ENCODE measurements around the gene TSPAN18. TPM values are rescaled to one million over a fixed set of nuclear protein-coding genes. Genes with fewer than 3 reads are reported as not detected.
A peak's percentile ranks its signal among the peaks of the same experiment; 100 is the strongest.

Gene TSPAN18
- total RNA-seq, 1 donor from 2014 or later: 46.4 TPM

- no peak overlapping the region for H3K4me3 ChIP-seq
- H3K36me3 ChIP-seq: peaks cover 14% of the 10 kb centered on the region
- H3K27ac ChIP-seq: no peak overlapping the region
Observed at GRCh38 chr11:44941259-44942021, 214.7 kb downstream of the TSPAN18 start.

GRCh38 chr11:44942029-44942955 is 215.5 kb downstream of the TSPAN18 start:
- Histone ChIP-seq H3K27me3 (no peaks in the 10 kb centered on the region), H3K9me3 (no peaks in the 10 kb centered on the region), H3K4me1 (peaks cover 30% of the 10 kb centered on the region), H3K4me3 (no peak overlapping the region), H3K36me3 (peaks cover 6% of the 10 kb centered on the region), H3K27ac (no peak overlapping the region)
- no peak for ATAC-seq
- TF ChIP-seq CTCF (IDR thresholded peaks at IDR 0.05): no peak
- DNase-seq: no peak
- intact Hi-C loops (cut with DNase I): no loop called here

More at GRCh38 chr11:44941259-44942021, 214.7 kb downstream of the TSPAN18 start:
- H3K4me1 ChIP-seq: peaks cover 29% of the 10 kb centered on the region
- H3K9me3 ChIP-seq: no peaks in the 10 kb centered on the region
- no peak for DNase-seq
- TF ChIP-seq CTCF (IDR thresholded peaks at IDR 0.05): no peak
- no peak for ATAC-seq
- intact Hi-C loops (cut with DNase I): no loop called here
- no peaks in the 10 kb centered on the region for H3K27me3 ChIP-seq

GRCh38 chr11:44943118-44943517 is 216.4 kb downstream of the TSPAN18 start:
- H3K27ac ChIP-seq: no peak overlapping the region
- H3K27me3 ChIP-seq: no peaks in the 10 kb centered on the region
- peak; percentile 78 for ATAC-seq
- H3K4me3 ChIP-seq: no peak overlapping the region
- intact Hi-C loops (cut with DNase I): no loop called here
- DNase-seq: peak; percentile 71
- no peaks in the 10 kb centered on the region for H3K36me3 ChIP-seq
- H3K4me1 ChIP-seq: peaks cover 38% of the 10 kb centered on the region
- TF ChIP-seq CTCF (IDR thresholded peaks at IDR 0.05): no peak
- H3K9me3 ChIP-seq: no peaks in the 10 kb centered on the region

DNA sequence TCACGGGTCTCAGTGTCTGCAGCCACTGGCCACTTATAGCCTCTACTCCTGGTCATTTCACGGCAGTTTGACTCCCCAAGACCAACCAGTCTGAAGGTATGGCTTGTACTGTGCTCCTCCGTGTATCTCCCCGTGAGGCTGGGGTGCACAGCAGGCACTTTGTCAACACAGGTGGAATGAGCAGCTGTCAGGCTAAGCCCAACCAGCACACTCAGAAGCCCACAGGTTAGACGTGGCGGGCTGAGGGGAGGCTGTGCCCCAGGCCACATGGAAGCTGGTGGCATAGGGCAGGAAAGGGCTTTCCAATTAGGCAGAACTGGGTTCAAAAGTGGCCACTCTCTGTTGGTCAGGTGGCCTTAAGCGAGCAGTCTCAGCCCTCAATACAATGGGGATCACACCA is 216.9 kb downstream of the TSPAN18 start:
- no peaks in the 10 kb centered on the region for H3K27me3 ChIP-seq
- H3K9me3 ChIP-seq: no peaks in the 10 kb centered on the region
- no peaks in the 10 kb centered on the region for H3K36me3 ChIP-seq
- peaks cover 44% of the 10 kb centered on the region for H3K4me1 ChIP-seq
- no peak for ATAC-seq
- intact Hi-C loops (cut with DNase I): no loop called here
- no peak overlapping the region for H3K27ac ChIP-seq
- DNase-seq: no peak
- TF ChIP-seq CTCF (IDR thresholded peaks at IDR 0.05): no peak
- no peak overlapping the region for H3K4me3 ChIP-seq

DNA sequence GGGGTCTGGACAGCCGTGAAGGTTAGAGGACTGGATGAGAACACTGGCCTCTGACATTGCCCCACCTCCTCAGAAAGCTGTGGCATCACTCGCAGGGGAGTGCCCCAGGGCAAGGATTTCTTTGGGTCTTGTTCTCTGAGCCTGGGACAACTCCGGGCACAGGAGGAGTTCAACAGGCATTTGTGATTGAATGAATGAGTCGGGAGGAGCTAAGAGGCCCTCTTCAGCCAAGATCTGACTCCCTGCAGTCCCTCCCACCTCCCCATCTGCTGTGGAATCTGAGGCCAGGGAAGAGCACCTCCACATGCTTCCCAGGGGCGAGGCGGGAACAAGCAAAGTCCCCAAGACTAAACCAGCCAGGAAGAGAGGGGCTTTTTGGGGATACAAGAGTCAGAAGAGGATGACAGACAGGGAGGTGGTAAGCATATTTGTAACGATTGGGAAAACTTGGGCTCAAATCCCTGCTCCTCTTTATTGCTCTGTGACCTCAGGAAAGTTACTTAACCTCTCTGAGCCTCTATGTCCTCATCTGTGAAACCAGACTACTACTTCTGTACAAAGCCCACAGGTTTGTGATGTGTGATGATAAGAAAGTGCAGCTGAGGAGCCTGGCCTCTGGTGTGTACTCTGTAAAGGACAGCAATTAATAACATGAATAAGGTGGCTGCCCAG is 217.6 kb downstream of the TSPAN18 start:
- intact Hi-C loops (cut with DNase I): no loop called here
- no peak overlapping the region for H3K4me3 ChIP-seq
- no peaks in the 10 kb centered on the region for H3K27me3 ChIP-seq
- ATAC-seq: no peak
- DNase-seq: no peak
- no peak overlapping the region for H3K27ac ChIP-seq
- H3K4me1 ChIP-seq: peaks cover 50% of the 10 kb centered on the region
- no peaks in the 10 kb centered on the region for H3K36me3 ChIP-seq
- no peaks in the 10 kb centered on the region for H3K9me3 ChIP-seq
- no peak for TF ChIP-seq CTCF (IDR thresholded peaks at IDR 0.05)
